ENCODE results near the gene CNOT3.
A peak's percentile ranks its signal among the peaks of the same experiment; 100 is the strongest.

Gene CNOT3

DNA sequence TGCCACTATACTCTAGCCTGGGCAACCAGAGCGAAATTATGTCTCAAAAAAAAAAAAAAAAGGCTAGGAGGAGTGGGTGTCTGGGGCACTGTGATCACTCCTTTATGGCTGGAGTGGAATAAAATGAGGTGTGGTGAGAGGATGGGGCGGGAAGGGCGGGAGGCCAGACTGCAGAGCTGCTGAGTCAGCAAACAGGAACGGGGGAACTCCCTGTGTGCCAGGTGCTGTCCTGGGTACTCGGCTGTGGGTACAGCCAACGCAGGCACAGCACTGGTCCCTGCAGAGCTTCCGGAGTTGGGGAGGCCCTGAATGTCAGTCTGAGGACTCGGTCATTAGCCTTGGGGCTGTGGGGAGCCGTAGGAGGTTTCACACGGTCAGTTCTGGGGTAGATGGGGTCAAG, 16.3 kb upstream of the CNOT3 start:
- no peak for DNase-seq (ENCODE audit: low spot score)

DNA sequence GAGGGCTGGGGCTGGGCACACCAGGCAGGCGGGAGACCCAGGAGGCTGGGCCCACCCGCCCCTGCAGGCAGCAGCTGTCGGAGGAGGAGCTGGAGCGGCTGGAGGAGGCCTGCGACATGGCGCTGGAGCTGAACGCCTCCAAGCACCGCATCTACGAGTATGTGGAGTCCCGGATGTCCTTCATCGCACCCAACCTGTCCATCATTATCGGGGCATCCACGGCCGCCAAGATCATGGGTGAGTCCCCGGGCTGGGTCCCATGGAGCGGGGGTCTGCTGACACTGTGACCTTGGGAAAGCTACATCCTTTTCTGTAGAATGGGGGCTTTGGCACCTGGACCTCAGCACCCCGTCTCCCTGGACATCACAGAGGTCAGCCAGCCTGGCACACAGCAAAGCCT, 13.9 kb upstream of the CNOT3 start:
- DNase-seq (ENCODE audit: low spot score), result no peak

DNA sequence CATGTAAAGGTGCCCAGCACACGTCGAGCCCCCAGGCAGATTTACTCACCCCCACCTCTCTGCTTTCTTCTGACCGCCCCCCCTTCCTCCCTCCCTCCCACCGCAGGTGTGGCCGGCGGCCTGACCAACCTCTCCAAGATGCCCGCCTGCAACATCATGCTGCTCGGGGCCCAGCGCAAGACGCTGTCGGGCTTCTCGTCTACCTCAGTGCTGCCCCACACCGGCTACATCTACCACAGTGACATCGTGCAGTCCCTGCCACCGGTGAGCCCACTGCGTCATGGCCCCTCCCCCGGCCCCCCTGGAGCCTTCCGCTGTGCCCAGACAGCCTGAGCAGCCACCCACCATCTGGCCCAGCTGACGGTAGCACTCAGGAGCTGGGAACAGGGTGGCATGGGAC, 13.2 kb upstream of the CNOT3 start:
- DNase-seq (ENCODE audit: low spot score), result no peak

DNA sequence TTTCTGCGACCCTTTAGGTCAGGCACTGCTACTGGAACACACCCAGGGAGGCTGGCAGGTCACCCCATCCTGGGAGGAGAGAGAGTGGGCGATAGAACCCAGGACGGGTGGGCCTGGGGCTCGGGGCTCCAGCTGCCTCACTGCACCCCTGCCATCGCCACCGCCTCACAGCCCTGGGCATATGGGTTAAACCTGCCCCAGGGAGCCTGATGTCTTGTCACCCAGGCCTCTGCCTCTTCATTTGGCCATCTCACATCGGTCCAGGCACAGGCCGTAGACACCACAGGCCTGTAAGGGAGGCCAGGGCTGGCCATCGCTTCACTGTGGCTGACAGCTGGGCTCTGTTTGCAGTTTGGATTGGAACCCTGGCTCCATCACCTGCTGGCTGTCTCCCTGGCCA, 11.8 kb upstream of the CNOT3 start:
- DNase-seq (ENCODE audit: low spot score), result no peak

DNA sequence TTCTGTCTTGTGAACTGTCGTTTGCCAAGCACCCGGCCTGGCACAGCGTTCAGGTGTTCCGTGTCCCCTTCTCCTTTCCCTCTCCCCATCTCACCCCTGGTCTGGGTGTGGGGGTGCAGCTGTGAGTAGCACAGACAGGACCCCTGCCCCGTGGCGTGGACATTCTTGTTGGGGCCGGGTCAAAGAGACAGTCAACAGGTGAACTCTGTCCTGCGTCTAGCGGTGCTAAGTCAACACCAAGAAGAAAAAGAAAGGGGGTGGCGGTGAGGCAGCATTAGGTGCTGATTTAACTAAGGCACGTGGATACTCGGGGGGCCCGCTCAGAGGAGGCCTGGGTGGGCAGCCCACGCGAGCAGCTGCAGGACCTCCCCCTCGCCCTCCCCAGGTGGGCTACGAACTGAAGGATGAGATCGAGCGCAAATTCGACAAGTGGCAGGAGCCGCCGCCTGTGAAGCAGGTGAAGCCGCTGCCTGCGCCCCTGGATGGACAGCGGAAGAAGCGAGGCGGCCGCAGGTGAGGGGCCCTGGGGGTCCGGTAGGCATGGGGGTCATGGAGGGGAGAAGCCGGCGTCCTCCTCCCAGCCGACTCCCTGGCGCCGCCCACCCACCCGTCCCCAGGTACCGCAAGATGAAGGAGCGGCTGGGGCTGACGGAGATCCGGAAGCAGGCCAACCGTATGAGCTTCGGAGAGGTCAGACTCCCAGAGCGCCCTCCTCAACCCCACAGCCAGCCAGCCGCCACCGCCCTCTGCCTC, 9.7 kb upstream of the CNOT3 start:
- no peak for DNase-seq (ENCODE audit: low spot score)

DNA sequence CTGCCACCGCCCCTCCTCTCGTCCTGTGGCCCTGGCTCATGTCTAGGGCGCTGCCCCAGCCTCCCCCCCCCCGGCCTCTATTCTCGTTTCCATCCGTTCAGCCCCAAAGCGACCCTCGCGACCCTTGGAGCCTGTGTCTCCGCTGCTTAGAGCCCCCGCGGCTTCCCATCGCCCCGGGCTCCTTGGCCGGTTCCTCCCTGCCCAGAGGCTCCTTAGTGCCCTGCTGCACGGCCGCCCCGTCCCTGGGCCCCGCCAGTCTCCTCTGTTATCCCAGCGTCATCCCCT, 9.2 kb upstream of the CNOT3 start:
- DNase-seq (ENCODE audit: low spot score), result no peak

DNA sequence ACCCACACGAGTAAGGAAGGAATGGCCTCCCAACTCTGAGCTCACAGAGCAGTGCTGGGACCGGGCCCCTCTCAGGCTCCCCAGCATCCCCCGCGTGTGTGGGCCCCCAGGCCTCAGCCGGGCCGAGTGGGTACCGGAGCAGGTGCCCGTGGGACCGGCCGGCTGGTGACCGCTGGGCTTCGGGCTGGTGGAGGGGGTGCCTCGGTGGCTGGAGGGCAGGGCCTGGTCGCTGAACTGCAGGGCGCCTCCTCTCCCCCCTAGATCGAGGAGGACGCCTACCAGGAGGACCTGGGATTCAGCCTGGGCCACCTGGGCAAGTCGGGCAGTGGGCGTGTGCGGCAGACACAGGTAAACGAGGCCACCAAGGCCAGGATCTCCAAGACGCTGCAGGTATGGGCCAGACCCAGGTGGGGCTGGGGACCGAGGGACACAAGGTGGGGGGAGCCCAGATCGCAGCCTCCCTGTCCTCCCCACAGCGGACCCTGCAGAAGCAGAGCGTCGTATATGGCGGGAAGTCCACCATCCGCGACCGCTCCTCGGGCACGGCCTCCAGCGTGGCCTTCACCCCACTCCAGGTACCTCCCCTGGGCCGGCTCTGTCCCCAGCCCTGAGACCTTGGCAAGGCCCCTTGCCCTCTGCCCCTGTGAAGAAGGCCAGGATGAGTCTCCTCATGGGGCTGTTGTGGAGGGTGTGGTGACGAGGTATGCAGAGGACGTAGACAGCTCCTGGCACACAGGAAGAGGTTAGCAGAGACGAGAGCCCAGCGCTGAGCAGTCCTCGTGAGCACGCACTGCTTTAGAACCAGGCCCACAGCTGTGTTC, 8.6 kb upstream of the CNOT3 start:
- no peak for DNase-seq (ENCODE audit: low spot score)

DNA sequence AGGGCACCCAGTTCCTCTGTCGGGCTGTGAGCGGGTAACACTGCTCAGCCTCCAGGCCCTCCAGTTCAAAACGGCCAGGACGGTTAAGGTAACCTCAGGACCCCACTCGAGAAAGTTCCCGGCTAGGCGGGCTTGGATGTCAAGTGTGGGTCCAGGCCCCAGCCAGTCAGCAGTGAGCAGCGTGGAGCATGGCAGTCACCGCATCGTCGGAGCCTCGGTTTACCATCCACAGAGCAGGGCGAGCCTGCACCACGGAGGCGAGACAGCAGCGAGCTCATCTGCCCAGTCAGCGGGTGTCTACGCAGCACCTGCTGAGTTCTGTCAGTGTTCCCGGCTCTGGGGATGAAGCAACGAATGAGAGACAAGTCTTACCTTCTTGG, 8.0 kb upstream of the CNOT3 start:
- DNase-seq (ENCODE audit: low spot score), result no peak

DNA sequence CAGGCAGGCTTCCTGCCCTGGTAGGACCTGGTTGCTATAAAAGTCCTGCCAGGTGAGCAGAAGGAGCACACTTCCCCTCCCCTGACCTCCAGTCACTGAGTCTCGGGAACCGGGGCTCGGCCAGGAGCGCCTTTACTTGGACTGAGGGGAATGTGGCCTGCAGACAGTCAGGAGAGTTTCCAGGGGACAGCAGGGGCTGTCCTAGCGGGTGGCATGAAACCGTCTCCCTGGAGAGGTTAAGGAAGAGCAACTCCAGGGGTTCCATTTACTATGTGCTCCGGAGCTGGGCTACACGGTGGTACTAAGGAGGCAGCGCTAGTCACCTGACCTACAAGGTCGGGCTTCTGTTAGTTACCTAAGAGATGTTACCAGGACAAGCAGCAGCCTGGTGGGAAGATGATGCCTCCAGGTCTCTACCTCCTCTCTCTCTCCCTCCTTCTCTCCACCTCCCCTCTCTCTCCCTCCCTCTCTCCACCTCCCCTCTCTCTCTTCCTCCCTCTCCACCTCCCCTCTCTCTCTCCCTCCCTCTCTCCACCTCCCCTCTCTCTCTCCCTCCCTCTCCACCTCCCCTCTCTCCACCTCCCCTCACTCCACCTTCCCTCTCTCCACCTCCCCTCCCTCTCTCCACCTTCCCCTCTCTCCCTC, 4.1 kb upstream of the CNOT3 start:
- DNase-seq (ENCODE audit: low spot score), result no peak

DNA sequence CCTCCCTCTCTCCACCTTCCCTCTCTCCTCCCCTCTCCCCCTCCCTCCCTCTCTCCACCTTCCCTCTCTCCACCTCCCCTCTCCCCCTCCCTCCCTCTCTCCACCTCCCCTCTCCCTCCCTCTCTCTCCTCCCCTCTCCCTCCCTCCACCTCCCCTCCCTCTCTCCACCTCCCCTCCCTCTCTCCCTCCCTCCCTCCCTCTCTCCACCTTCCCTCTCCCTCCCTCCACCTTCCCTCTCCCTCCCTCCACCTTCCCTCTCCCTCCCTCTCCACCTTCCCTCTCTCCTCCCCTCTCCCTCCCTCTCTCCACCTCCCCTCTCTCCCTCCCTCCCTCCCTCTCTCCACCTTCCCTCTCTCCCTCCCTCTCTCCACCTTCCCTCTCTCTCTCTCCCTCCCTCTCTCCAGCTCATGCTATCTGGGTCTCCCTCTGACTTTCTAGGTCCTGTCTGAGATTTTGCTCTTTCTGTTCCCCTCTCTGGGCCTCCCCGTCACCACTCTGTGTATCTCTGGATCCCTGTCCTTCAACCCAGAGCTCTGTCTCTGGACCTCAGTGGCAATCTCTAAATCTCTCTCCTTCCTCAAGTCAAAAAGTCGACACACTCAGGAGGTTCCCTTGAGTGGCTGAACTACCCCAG, 3.5 kb upstream of the CNOT3 start:
- DNase-seq (ENCODE audit: low spot score), result no peak

DNA sequence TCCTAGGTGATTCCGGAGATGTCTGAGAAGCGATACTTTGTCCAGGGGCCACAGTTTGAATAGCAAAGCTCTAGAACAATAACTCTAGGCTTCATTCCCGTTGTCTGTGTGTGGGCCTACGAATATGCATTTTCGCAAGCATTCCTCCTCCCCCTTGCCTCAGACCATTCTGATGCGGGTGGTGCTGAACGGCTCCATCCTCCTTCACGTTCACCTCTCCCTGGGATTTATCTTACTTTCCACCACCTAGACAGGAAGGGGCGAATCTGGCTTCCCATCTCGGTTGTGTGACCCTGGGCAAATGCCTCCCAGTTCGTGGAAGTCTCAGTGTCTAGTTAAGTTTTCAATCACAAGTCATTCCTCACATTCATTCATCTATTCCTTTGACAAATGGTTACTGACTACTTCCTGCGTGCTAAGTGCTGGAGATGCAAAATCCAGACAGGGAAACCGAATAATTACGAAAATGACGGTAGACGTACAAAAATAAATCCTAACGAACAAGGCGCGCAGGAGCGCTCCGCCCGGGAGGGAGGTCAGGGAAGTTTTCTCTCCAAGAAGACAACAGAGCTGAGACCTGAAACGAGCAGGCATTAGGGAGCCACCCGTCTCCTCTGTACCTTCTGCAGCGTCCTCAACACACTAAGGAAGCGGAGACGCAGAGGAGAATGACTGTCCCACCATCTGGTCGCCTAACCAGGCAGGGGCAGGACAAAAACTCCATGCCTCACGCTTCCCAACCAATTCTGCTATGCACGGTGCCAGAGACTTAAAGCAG, 1.3 kb upstream of the CNOT3 start:
- no peak for DNase-seq (ENCODE audit: low spot score)

DNA sequence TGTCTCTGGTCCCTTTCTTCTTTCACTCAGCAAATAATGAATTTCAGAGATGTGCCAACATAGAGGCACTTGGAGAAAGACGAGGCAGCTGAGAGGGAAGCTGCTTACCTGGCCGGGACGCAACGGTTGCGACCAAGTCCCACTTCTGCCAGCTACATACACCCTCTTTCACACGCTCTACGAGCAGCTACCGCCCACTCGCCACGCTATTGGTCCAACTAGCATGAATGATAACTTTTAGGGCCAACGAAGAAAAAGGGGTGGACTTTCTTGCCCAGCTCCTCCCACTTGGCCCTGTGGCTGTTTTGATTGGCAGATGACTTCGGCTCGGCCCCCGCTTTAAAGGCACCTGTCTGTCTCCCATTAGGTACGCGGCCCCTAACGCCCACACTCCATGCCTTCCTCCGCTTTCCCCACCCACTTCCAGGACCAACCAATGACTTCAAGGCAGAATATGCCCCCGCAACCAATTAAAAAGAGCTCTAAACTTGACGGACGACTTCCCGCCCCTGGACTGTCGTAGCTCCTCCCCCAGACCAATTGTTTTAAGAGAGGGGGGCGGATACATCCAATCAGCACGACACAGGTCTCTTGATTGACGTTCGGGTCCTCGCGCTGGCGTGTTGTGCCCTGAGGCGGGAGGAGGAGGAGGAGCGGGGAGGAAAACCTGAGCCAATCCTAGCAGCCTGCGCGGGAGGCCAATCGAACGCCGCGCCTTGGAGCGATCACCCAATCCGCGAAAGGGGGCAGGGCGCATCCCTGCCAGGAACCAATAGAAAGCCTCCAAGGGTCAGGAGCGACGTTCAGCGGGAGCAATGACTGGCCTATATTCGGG, 481 bp upstream of the CNOT3 start:
- peak; percentile 100 for DNase-seq (ENCODE audit: low spot score)

DNA sequence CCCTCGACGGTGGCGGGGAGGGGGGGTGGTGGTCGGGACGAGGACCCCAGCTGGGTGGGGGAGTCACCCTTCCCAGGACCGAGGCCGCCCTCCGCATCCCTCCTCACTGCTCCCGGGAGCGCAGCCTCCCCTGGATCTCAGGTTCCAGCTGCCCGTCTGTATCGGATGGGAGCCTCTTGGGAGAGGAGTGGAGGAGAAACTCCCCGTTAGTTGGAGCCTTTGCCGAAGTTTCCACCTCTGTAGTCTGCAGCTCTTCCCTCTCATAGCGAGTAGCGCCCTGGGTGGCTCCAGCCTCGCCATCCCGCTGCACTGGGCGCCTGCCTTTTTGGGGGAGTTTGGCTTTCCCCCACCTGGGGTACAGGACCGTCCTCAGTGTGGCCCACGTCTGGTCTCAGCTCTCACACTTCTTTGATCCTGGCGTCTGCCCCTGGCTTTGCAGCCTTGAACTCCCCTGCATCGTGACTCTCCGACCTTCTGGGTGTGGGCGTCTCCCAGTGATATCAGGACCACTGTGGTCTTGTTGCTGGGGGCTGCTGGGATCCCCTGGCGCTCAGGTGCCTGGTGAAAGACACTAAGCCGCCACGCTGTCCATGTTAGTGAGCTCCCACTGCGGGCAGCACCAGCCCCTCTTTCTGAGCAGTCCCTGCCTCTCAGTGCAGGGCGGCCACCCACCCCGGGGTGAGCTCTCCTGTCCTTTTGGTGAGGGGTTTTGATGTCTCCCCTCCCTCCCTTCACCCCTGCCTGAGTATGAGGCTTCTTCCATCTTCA, 1.1 kb downstream of the CNOT3 start:
- no peak for DNase-seq (ENCODE audit: low spot score)

DNA sequence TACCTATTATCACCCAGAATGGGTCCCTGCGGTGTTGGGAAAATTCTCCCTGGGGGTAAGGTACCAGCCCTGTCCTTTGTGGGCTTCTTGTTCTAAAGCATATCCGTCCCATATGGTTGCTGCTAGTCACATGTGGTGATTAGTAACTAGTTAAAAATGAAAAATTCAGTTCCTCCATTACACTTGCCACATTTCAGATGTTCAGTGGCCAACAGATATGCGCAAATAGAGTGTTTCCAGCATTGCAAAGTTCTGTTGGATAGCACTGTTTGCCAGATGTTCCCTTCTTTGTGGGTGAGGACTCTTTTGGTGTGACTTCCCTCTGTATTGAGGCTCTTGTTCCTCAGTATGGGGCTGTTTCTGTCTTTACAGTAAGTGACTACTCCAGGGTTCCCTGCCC, 3.8 kb downstream of the CNOT3 start:
- DNase-seq (ENCODE audit: low spot score), result no peak

DNA sequence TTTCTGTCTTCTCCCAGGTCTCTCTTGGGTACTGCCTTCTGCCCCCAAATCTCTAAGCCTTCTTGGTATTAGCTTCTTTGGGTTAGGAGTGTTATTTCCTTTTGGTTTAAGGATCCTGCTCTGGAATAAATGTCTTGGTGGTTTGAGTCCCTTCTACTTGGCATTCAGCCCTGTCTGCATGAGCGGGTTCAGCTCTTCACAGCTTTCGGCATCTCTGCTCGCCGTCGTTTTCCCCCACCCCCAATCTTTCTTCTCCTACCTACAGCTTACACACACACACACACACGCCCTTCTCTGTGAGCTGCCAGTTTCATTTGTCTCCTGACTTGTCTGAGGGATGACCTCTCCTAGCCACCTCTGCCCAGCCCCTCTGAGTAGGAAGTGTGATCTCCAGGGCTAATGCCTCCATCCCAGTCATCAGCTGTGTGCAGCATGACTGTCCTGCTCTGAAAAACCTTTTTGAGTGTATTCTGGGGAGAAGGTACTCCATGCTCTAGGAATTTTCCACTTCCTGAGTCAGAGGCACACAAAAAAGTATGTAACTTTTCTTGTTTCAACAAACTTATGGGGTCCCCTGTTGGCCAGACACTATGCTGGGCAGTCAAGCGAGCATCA, 4.7 kb downstream of the CNOT3 start:
- DNase-seq (ENCODE audit: low spot score), result no peak

DNA sequence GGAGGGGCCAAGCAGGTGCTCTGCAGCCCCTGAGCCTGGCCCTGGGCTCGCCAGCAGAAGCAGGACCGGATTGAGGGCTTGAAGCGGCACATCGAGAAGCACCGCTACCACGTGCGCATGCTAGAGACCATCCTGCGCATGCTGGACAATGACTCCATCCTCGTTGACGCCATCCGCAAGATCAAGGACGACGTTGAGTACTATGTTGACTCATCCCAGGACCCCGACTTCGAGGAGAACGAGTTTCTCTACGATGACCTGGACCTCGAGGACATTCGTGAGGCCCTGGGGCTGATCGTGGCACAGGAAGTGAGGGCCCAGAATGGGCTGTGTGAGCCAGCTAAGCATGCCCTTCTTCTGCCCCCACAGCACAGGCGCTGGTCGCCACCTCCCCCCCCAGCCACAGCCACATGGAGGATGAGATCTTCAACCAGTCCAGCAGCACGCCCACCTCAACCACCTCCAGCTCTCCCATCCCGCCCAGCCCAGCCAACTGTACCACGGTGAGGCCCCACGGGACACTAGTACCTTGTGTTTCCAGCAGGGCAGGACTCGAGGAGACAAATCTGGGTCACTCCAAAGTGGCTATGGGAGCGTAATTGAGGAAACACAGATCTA, 8.1 kb downstream of the CNOT3 start:
- no peak for DNase-seq (ENCODE audit: low spot score)

DNA sequence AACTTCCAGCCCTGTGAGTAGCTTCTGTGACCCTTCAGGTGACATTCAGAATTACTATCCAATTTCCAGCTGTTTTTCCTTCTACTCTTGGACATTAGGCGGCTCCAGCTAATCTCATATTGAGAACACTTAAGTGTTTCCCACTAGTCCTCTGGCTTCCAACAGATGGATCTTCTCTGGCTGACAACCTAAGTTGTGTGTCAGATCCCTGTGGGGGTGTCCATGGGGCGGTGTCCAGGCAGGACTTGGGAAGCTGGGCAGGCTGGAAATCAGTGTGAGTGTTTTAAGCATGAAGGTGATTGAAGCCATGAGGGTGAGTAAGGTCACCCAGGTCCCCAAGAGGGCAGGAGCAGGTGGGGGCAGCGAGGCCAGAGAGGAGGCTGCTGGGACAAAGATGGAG, 10.1 kb downstream of the CNOT3 start:
- no peak for DNase-seq (ENCODE audit: low spot score)

DNA sequence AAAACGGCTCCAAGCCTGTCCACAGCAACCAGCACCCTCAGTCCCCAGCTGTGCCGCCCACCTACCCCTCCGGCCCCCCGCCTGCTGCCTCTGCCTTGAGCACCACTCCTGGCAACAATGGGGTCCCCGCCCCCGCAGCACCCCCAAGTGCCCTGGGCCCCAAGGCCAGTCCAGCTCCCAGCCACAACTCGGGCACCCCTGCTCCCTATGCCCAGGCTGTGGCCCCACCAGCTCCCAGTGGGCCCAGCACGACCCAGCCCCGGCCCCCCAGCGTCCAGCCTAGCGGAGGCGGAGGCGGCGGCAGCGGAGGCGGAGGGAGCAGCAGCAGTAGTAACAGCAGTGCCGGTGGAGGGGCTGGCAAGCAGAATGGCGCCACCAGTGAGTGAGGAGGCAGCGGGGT, 10.6 kb downstream of the CNOT3 start:
- DNase-seq (ENCODE audit: low spot score), result no peak

DNA sequence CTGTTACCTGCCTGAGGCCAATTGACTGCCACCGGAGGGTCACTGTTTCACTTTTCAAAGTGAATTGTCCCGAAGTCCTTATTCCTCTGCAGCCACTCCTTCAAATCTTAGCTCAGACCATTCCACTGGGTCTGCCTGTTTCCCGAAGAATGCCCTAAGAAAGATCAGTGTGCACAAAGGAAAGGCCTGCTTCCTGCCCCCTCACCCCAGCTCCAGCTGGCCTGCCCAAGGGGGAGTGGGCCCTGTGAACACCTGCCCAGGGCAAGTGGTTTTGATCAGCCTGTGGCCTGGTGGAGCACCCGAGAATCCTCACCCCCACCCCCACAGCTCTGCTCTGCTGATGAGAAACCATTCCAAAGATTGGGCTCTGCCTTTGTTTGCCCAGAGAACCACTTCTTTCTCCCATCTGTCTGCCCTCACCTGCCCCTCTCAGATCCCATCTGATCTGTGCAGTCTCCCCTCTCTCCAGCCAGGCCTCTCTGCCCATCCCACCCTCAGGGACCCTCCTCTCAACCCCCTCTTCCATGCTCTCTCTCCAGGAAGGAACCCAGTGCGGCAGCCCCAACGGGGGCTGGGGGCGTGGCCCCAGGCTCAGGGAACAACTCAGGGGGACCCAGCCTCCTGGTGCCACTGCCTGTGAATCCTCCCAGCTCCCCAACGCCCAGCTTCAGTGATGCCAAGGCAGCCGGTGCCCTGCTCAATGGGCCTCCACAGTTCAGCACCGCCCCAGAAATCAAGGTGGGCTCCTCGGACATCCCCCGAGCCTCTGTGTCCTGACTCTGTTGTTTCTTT, 11.7 kb downstream of the CNOT3 start:
- no peak for DNase-seq (ENCODE audit: low spot score)

All from cerebellar cortex (tissue), 1 donor.